HUES64 (cell line): Measurements from ENCODE around the gene UPF2.

Experiments
- H3K27ac ChIP-seq: 2 replicates; pipeline ENCODE4 v1.7.0; 2013; ENCODE audit warnings: low read depth, low read length, inconsistent platforms
- H3K27me3 ChIP-seq: 2 replicates; pipeline ENCODE4 v1.6.1; 2013; ENCODE audit warnings: mild to moderate bottlenecking, low read length; ENCODE audit not compliant: insufficient read depth
- H3K36me3 ChIP-seq: 2 replicates; pipeline ENCODE4 v1.6.1; 2013; ENCODE audit warnings: mild to moderate bottlenecking, low read length; ENCODE audit not compliant: insufficient read depth
- H3K4me1 ChIP-seq: 2 replicates; pipeline ENCODE4 v1.6.1; 2013; ENCODE audit warnings: mild to moderate bottlenecking, low read length, moderate library complexity; ENCODE audit not compliant: insufficient read depth
- H3K4me3 ChIP-seq: 2 replicates; pipeline ENCODE4 v1.5.1; 2013; ENCODE audit warnings: mild to moderate bottlenecking, low read length, moderate library complexity
- H3K9ac ChIP-seq: 2 replicates; pipeline ENCODE4 v1.6.1; 2013; ENCODE audit warnings: mild to moderate bottlenecking, low read depth, low read length
- H3K9me3 ChIP-seq: 2 replicates; pipeline ENCODE4 v1.6.1; 2013; ENCODE audit warnings: low read depth, low read length; ENCODE audit not compliant: insufficient read depth
- WGBS: fragments of 150-250, 120-280 bp; methylation state at CpG from one replicate; pipeline ENCODE4 v1.1.7; 2013; ENCODE audit warnings: missing lambda C conversion rate; 5-methylcytosine and 5-hydroxymethylcytosine counted together

UPF2 gene

DNA sequence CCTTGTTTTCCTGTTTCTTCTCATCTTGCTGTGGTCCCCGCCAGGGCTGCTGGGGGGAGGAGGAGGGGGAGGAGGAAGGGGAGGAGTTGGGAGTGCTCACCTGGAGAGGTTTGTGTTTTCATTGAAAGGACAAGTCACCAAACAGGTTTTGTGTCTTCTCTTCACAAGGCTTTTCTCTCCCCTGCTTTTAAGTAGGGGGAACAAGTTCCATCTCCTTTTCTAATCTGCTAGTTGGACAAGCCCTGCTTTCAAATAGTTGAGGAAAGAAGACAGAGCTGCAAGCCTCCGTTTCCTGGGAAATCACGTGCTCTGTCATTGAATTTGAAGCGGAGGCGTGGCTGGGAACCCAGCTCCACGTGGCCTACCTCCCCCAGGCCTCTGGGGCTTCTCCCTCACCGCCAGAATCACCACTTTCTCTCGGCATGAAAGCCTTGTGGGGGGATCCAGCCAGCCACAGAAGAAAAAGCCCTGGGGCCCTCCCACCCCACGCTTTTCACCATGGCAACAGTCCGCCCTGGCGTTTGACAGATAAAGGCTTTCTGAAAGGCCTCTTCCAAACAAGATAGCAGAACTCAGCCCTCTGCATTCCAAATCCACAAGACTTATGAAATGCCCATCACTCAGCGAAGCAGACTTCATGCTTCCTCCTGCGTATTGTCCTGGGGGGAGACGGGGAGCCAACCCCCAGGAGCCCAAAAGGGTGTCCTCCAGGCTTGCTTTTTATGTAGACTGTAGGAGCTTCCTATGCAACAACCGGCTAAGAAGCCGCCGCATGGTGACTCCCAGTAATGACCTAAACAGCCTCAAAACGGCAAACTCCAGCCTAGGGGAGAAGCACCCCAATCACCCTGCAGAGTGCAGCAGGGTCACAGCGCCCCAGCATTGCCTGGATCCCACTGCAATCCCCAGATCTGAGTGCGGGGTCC is 167.8 kb downstream of the UPF2 start:
- Histone ChIP-seq H3K27ac (peak overlapping the region; percentile 76), H3K4me1 (peaks cover 17% of the 10 kb centered on the region), H3K9me3 (no peaks in the 10 kb centered on the region), H3K27me3 (no peaks in the 10 kb centered on the region), H3K4me3 (peak overlapping the region; percentile 23; the same call in 1 of the 2 replicates), H3K9ac (peak overlapping the region; percentile 36; the same call in 1 of the 2 replicates), H3K36me3 (no peaks in the 10 kb centered on the region)
- WGBS, result 23% methylated on average over 20 of the region's 20 CpGs

DNA sequence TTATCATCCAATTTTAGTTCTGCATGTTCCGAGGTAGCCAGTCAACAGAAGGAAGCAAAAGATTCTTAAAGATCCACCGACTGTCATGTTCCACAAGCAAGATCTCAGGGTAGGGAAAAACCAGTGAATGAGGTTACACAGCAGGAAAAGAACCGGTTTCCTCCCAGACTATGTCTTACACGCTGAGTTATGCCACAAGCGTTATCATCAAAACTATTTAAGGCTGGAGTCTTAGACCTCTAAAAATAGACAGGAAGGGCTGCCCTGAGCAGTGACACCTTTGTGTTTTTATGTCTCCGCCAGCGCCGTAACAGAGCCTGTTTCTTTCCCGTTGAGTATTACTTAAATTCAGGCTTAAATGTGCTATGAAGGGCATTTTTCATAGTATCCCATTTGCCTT is 171.1 kb downstream of the UPF2 start:
- Histone ChIP-seq H3K4me1 (peaks cover 17% of the 10 kb centered on the region), H3K9ac (no peak overlapping the region), H3K9me3 (no peaks in the 10 kb centered on the region), H3K27me3 (no peaks in the 10 kb centered on the region), H3K27ac (no peak overlapping the region), H3K36me3 (no peaks in the 10 kb centered on the region), H3K4me3 (no peak overlapping the region)
- WGBS, result 95% methylated on average over 9 of the region's 9 CpGs

GRCh38 chr10:11870900-11871400 is 171.7 kb downstream of the UPF2 start:
- Histone ChIP-seq H3K27me3 (no peaks in the 10 kb centered on the region), H3K9me3 (no peaks in the 10 kb centered on the region), H3K4me1 (peaks cover 17% of the 10 kb centered on the region), H3K4me3 (no peak overlapping the region), H3K27ac (no peak overlapping the region), H3K9ac (no peak overlapping the region), H3K36me3 (no peaks in the 10 kb centered on the region)
- WGBS, result 95% methylated on average over 5 of the region's 7 CpGs

- Histone ChIP-seq H3K4me3 (no peak overlapping the region), H3K9me3 (no peaks in the 10 kb centered on the region), H3K4me1 (peaks cover 14% of the 10 kb centered on the region), H3K27ac (no peak overlapping the region), H3K9ac (no peak overlapping the region), H3K27me3 (no peaks in the 10 kb centered on the region), H3K36me3 (no peaks in the 10 kb centered on the region)
- 94% methylated on average over 8 of the region's 8 CpGs for WGBS
Observed at GRCh38 chr10:11870461-11870780, 172.2 kb downstream of the UPF2 start.
